ENCODE data around the gene SARNP.
"Not testable (repeated sequence)": the region's sequence is repeated elsewhere in the genome, so short reads cannot be mapped to it uniquely, and the experiment has no call there.

The SARNP gene

GRCh38 chr12:55817345-55818139 lies at the start of gene SARNP, which contains the start of gene ORMDL2:
SARNP (minus strand) TSS chr12:55817724; CDS start chr12:55817701, 23 bp downstream.
ORMDL2 (plus strand) TSS chr12:55818041; CDS start chr12:55819000, 959 bp downstream.
- DNase-seq = peak; percentile 99

GRCh38 chr12:55866454-55867004 lies 49.0 kb upstream of the SARNP start:
- DNase-seq = not testable (repeated sequence)

- no peak for DNase-seq
These were observed 47.8 kb upstream of the SARNP start for GRCh38 chr12:55865327-55865726.

- DNase-seq = not testable (repeated sequence)
These were observed 45.4 kb upstream of the SARNP start for GRCh38 chr12:55862931-55863330.

- DNase-seq = no peak
These were observed 44.8 kb upstream of the SARNP start for GRCh38 chr12:55862286-55862685.

GRCh38 chr12:55861871-55862270 lies 44.3 kb upstream of the SARNP start:
- DNase-seq = no peak

- DNase-seq = no peak
These were observed 43.9 kb upstream of the SARNP start for GRCh38 chr12:55861396-55861795.

GRCh38 chr12:55852740-55853139 lies 35.2 kb upstream of the SARNP start:
- DNase-seq = no peak

GRCh38 chr12:55850893-55851292 lies 33.4 kb upstream of the SARNP start:
- DNase-seq = no peak

GRCh38 chr12:55850401-55850800 lies 32.9 kb upstream of the SARNP start:
- no peak for DNase-seq

GRCh38 chr12:55849616-55850343 lies 32.3 kb upstream of the SARNP start:
- no peak for DNase-seq

GRCh38 chr12:55847603-55848291 lies 30.2 kb upstream of the SARNP start:
- DNase-seq = no peak

- no peak for DNase-seq
These were observed 29.5 kb upstream of the SARNP start for GRCh38 chr12:55847033-55847432.

- no peak for DNase-seq
These were observed 28.4 kb upstream of the SARNP start for GRCh38 chr12:55845785-55846496.

GRCh38 chr12:55845361-55845760 lies 27.8 kb upstream of the SARNP start:
- DNase-seq = no peak

- DNase-seq = no peak
These were observed 27.4 kb upstream of the SARNP start for GRCh38 chr12:55844961-55845360.

- no peak for DNase-seq
These were observed 25.9 kb upstream of the SARNP start for GRCh38 chr12:55843431-55843830.

GRCh38 chr12:55842681-55843429 lies 25.3 kb upstream of the SARNP start, which contains the start of gene MMP19:
MMP19 (minus strand) TSS chr12:55842936; CDS start chr12:55842830, 106 bp downstream.
- no peak for DNase-seq

- no peak for DNase-seq
These were observed 23.2 kb upstream of the SARNP start for GRCh38 chr12:55840581-55841351.

- DNase-seq = no peak
These were observed 22.0 kb upstream of the SARNP start for GRCh38 chr12:55839345-55840140.

Data from GF-D8 (cell line).